B cell (primary cell): ENCODE measurements around the gene CC2D2B. TPM values are rescaled to one million over a fixed set of nuclear protein-coding genes. Genes with fewer than 3 reads are reported as not detected.

Experiments used
- ATAC-seq: fragments of 200-7000 bp; cut with Tn5 transposase; one replicate; pipeline ENCODE4 v1.10.0; 2021; ENCODE audit warnings: low read depth, mild to moderate bottlenecking, moderate number of reproducible peaks, moderate library complexity
- CTCF ChIA-PET: fragments of 350-600 bp; sonication (Branson Sonifier 250); formaldehyde crosslinking; loops from one replicate; lab custom pipeline; 2021; ENCODE audit warnings: antibody characterized with exemption, inconsistent platforms; lab: Charles Lee
- POLR2A ChIA-PET: fragments of 350-600 bp; sonication (Branson Sonifier 250); formaldehyde crosslinking; loops from one replicate; lab custom pipeline; 2021; ENCODE audit warnings: antibody characterized with exemption; lab: Charles Lee
- DNase-seq: peaks from one replicate; pipeline ENCODE4 v3.0.0; 2013
- H2AFZ ChIP-seq: 2 replicates; pipeline ENCODE4 v1.6.1; 2012; ENCODE audit warnings: mild to moderate bottlenecking, low read depth, low read length; ENCODE audit not compliant: insufficient read depth, poor library complexity, severe bottlenecking
- H3K27ac ChIP-seq, 2 donors: 1 replicate in 1 of 2; 2 replicates in 1 of 2; pipeline ENCODE4 v1.5.1; 2012 to 2013; ENCODE audit warnings: low read length in 2 of 2, mild to moderate bottlenecking in 2 of 2, moderate library complexity in 1 of 2
- H3K27me3 ChIP-seq, 4 experiments: fragments of 200-600 bp in 1 of 4; sonication (generic) in 1 of 4; replicated peaks in 1 of 4; 1 replicate in 2 of 4; 2 replicates in 2 of 4; pipeline versions ENCODE4 v1.6.1 to v1.7.0; 2013 to 2016; ENCODE audit warnings: low read length in 3 of 4, mild to moderate bottlenecking in 2 of 4, mixed read lengths in 1 of 4, moderate library complexity in 1 of 4; ENCODE audit not compliant: insufficient read depth in 4 of 4, control insufficient read depth in 3 of 4; ENCODE audit errors: control extremely low read depth in 1 of 4
- H3K36me3 ChIP-seq, 2 experiments: replicated peaks in 1 of 2; 1 replicate in 1 of 2; 2 replicates in 1 of 2; pipeline versions ENCODE4 v1.6.1 to v1.7.1; 2013; ENCODE audit warnings: low read length in 1 of 2; ENCODE audit not compliant: insufficient read depth in 2 of 2, control insufficient read depth in 1 of 2; ENCODE audit errors: control extremely low read depth in 1 of 2, extremely low read depth in 1 of 2
- H3K4me1 ChIP-seq, 2 donors: fragments of 200-600 bp in 1 of 2; sonication (generic) in 1 of 2; 1 replicate in 1 of 2; 2 replicates in 1 of 2; pipeline versions ENCODE4 v1.5.1 to v1.6.1; 2013 to 2017; ENCODE audit warnings: low read length in 2 of 2; ENCODE audit not compliant: control insufficient read depth in 2 of 2, insufficient read depth in 2 of 2
- H3K4me2 ChIP-seq: replicated peaks from 2 replicates; pipeline ENCODE3; 2012; ENCODE audit warnings: mild to moderate bottlenecking, low read depth, low read length; ENCODE audit not compliant: poor library complexity, severe bottlenecking
- H3K4me3 ChIP-seq, 5 experiments: fragments of 200-600 bp in 1 of 5; sonication (generic) in 1 of 5; 1 replicate in 3 of 5; 2 replicates in 2 of 5; pipeline versions ENCODE4 v1.5.1 to v1.7.0; 2011 to 2016; ENCODE audit warnings: low read length in 4 of 5, mild to moderate bottlenecking in 4 of 5, low read depth in 2 of 5, control low read depth in 1 of 5, moderate library complexity in 1 of 5; ENCODE audit not compliant: insufficient read depth in 1 of 5; ENCODE audit errors: control extremely low read depth in 1 of 5, extremely low read depth in 1 of 5
- H3K79me2 ChIP-seq: fragments of 200-600 bp; sonication (generic); one replicate; pipeline ENCODE4 v1.6.0; 2016; ENCODE audit warnings: low read length; ENCODE audit not compliant: control insufficient read depth, insufficient read depth
- H3K9ac ChIP-seq: fragments of 200-600 bp; sonication (generic); 2 replicates; pipeline ENCODE4 v1.6.1; 2017; ENCODE audit warnings: mild to moderate bottlenecking, low read length, moderate library complexity
- H3K9me3 ChIP-seq, 3 donors: one replicate each; pipeline versions ENCODE4 v1.6.1 to v1.7.1; 2013; ENCODE audit warnings: low read length in 2 of 3; ENCODE audit not compliant: control insufficient read depth in 2 of 3, insufficient read depth in 1 of 3; ENCODE audit errors: control extremely low read depth in 1 of 3
- H4K20me1 ChIP-seq: 2 replicates; pipeline ENCODE4 v1.6.0; 2012; ENCODE audit warnings: mild to moderate bottlenecking, low read length; ENCODE audit not compliant: insufficient read depth, control insufficient read depth, poor library complexity, severe bottlenecking
- H3K27ac Mint-ChIP-seq: one replicate; pipeline ENCODE4 v1.8.0; 2021; ENCODE audit warnings: mixed read lengths
- H3K27me3 Mint-ChIP-seq: one replicate; pipeline ENCODE4 v1.8.0; 2021; ENCODE audit warnings: mixed read lengths
- H3K4me1 Mint-ChIP-seq: one replicate; pipeline ENCODE4 v1.8.0; 2021; ENCODE audit warnings: mixed read lengths
- H3K4me3 Mint-ChIP-seq: one replicate; pipeline ENCODE4 v1.8.0; 2021; ENCODE audit warnings: mixed read lengths
- H3K9me3 Mint-ChIP-seq: one replicate; pipeline ENCODE4 v1.8.0; 2022; ENCODE audit warnings: mixed read lengths; ENCODE audit not compliant: insufficient read depth
- CTCF ChIP-seq: fragments of 200-600 bp; IDR thresholded peaks from one replicate; pipeline ENCODE4 v1.8.0; 2022; ENCODE audit warnings: antibody characterized with exemption, mild to moderate bottlenecking
- EZH2 ChIP-seq: IDR thresholded peaks from 2 replicates; pipeline ENCODE4 v1.6.1; 2012; ENCODE audit warnings: borderline replicate concordance, low read depth, mild to moderate bottlenecking, moderate library complexity, low read length; ENCODE audit not compliant: insufficient read depth, poor library complexity, severe bottlenecking
- whole genome bisulfite sequencing: methylation state at CpG from one replicate; pipeline ENCODE4 v1.1.5; 2013; ENCODE audit warnings: missing lambda C conversion rate; ENCODE audit not compliant: insufficient coverage; 5-methylcytosine and 5-hydroxymethylcytosine counted together
- intact Hi-C: fragments of 100-400 bp; cut with micrococcal nuclease; formaldehyde crosslinking; loops from one replicate; pipeline ENCODE4 v1.10.0; 2022
- polyA plus RNA-seq: library from polyadenylated mRNA; depleted of rRNA; stranded (reverse); fragments of >200 nt; gene quantifications from 2 replicates; pipeline ENCODE4 v1.2.3, GENCODE V29; 2012
- total RNA-seq, 2 donors: library from RNA; stranded (reverse); fragments of 120-200 nt in 1 of 2; gene quantifications; 1 replicate in 1 of 2; 2 replicates in 1 of 2; pipeline versions ENCODE4 v1.2.3 to v1.2.4, GENCODE V29; 2013 to 2022

Gene CC2D2B
- total and polyA plus RNA-seq, 2 donors (not counting 1 experiment from before 2014, with no cell fraction given), result 0.70 to 2.1 TPM

- ATAC-seq (peak; percentile 85), DNase-seq (peak; percentile 91)
- TF ChIP-seq EZH2, result no peak
- no peak for TF ChIP-seq CTCF
- H3K27me3 ChIP-seq, result peaks cover 0 to 5% (median 0%) of the 10 kb centered on the region in 4 experiments
- H3K9ac ChIP-seq, result peak within 1 kb of the TSS; percentile 84
- no peaks in the 10 kb centered on the region for H3K36me3 ChIP-seq
- peaks cover 11 to 14% of the 10 kb centered on the region in 2 donors for H3K4me1 ChIP-seq
- peak within 1 kb of the TSS; percentile 56 to 83 (median 73) for H3K4me3 ChIP-seq
- H2AFZ ChIP-seq, result peak within 1 kb of the TSS; percentile 75
- intact Hi-C loops, result loop anchor here (1.0 to 10.0 kb wide), 5 partner anchors 47 to 349 kb away; partner anchors contain the start of genes CC2D2B and ZNF518A
- no peaks in the 10 kb centered on the region for H3K27me3 Mint-ChIP-seq
- peak within 1 kb of the TSS; percentile 85 for H3K4me2 ChIP-seq
- H3K4me1 Mint-ChIP-seq, result peaks cover 37% of the 10 kb centered on the region
- CTCF ChIA-PET, result interaction anchor here (1.2 to 1.8 kb wide), 2 partner anchors 10 to 47 kb away, joined by 4 to 5 read pairs; no protein-coding TSS in a partner anchor
- peaks cover 40% of the 10 kb centered on the region for H3K79me2 ChIP-seq
- POLR2A ChIA-PET, result interaction anchor here (1.6 kb wide), 1 partner anchor 46 kb away, joined by 3 read pairs; no protein-coding TSS in a partner anchor
- no peaks in the 10 kb centered on the region for H3K9me3 Mint-ChIP-seq
- WGBS, result 3% methylated on average over 92 of the region's 92 CpGs
- H4K20me1 ChIP-seq, result no peaks in the 10 kb centered on the region
- no peaks in the 10 kb centered on the region for H3K9me3 ChIP-seq
- H3K27ac ChIP-seq, result peak within 1 kb of the TSS; percentile 54 to 84
- peak within 1 kb of the TSS; percentile 96 for H3K4me3 Mint-ChIP-seq
- H3K27ac Mint-ChIP-seq, result peak within 1 kb of the TSS; percentile 88
Measured at GRCh38 chr10:96043033-96043892, 135.5 kb downstream of the CC2D2B start, which contains the start of gene CCNJ. Gene CCNJ, plus strand, starts transcription at chr10:96043583. Its CDS starts 811 bp downstream, at chr10:96044394.
